Testis (tissue), 5 donors: ENCODE data around the gene SLC15A1. TPM values are rescaled to one million over a fixed set of nuclear protein-coding genes. Genes with fewer than 3 reads are reported as not detected.
A peak's percentile ranks its signal among the peaks of the same experiment; 100 is the strongest.

Experiments
- DNase-seq: peaks from one replicate; pipeline ENCODE4 v3.0.0-alpha.2; 2019
- H3K27ac ChIP-seq, 2 donors: fragments of 200-600 bp; sonication (generic); one replicate each; pipeline ENCODE4 v1.5.1; 2019
- H3K27me3 ChIP-seq: fragments of 200-600 bp; sonication (generic); one replicate; pipeline ENCODE4 v1.5.1; 2019
- H3K36me3 ChIP-seq: fragments of 200-600 bp; sonication (generic); one replicate; pipeline ENCODE4 v1.5.1; 2017; ENCODE audit warnings: low read depth; ENCODE audit errors: missing control alignments
- H3K4me1 ChIP-seq: fragments of 200-600 bp; sonication (generic); one replicate; pipeline ENCODE4 v1.5.1; 2019
- H3K4me3 ChIP-seq, 2 donors: fragments of 200-600 bp; sonication (generic); one replicate each; pipeline ENCODE4 v1.5.1; 2017 to 2019
- H3K9me3 ChIP-seq: fragments of 200-600 bp; sonication (generic); one replicate; pipeline ENCODE4 v1.5.1; 2017
- POLR2A ChIP-seq: fragments of 450-650 bp; IDR thresholded peaks from one replicate; pipeline ENCODE4 v1.6.1; 2017; ENCODE audit warnings: antibody characterized with exemption, mild to moderate bottlenecking, moderate library complexity
- WGBS, 2 donors: methylation state at CpG; one replicate each; pipeline ENCODE4 v1.1.5; 2018; 5-methylcytosine and 5-hydroxymethylcytosine counted together
- intact Hi-C: fragments of 100-400 bp; cut with DNase I; formaldehyde crosslinking; loops from one replicate; pipeline ENCODE4 v1.15.1; 2023; ENCODE audit warnings: low total_unique reads
- long read RNA-seq, 2 donors: transcript quantifications; one replicate each; lab custom pipeline, GENCODE V29; 2026
- polyA plus RNA-seq: library from polyadenylated mRNA; stranded (reverse); fragments of 350-450 nt; fragmentation: Illumina TruSeq; extraction: RNeasy Lipid Tissue Mini Kit (QIAGEN cat#74804); gene quantifications from one replicate; pipeline ENCODE4 v1.2.3, GENCODE V29; 2014; ENCODE audit warnings: low read depth, low replicate concordance; ENCODE audit not compliant: insufficient read depth
- total RNA-seq, 2 donors: library from RNA; depleted of rRNA; stranded (reverse); fragments of >200 nt; gene quantifications; one replicate each; pipeline ENCODE4 v1.2.3, GENCODE V29; 2016
- TF ChIP-seq, protein P1 (sequence below), 3 experiments: fragments of 450-650 bp in 2 of 3; fragments of 200-600 bp in 1 of 3; sonication (generic) in 1 of 3; IDR thresholded peaks; one replicate each; pipeline ENCODE4 v1.5.1; 2016 to 2019; ENCODE audit warnings: antibody characterized with exemption in 3 of 3, mild to moderate bottlenecking in 2 of 3, moderate library complexity in 1 of 3

Gene SLC15A1, protein sequence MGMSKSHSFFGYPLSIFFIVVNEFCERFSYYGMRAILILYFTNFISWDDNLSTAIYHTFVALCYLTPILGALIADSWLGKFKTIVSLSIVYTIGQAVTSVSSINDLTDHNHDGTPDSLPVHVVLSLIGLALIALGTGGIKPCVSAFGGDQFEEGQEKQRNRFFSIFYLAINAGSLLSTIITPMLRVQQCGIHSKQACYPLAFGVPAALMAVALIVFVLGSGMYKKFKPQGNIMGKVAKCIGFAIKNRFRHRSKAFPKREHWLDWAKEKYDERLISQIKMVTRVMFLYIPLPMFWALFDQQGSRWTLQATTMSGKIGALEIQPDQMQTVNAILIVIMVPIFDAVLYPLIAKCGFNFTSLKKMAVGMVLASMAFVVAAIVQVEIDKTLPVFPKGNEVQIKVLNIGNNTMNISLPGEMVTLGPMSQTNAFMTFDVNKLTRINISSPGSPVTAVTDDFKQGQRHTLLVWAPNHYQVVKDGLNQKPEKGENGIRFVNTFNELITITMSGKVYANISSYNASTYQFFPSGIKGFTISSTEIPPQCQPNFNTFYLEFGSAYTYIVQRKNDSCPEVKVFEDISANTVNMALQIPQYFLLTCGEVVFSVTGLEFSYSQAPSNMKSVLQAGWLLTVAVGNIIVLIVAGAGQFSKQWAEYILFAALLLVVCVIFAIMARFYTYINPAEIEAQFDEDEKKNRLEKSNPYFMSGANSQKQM
- total RNA-seq: under 1 TPM; 0.37 to 0.47 TPM
- 0.71 TPM for polyA plus RNA-seq
- long read RNA-seq, donor 1: 0 reads
- long read RNA-seq, donor 2: 0 reads

DNA sequence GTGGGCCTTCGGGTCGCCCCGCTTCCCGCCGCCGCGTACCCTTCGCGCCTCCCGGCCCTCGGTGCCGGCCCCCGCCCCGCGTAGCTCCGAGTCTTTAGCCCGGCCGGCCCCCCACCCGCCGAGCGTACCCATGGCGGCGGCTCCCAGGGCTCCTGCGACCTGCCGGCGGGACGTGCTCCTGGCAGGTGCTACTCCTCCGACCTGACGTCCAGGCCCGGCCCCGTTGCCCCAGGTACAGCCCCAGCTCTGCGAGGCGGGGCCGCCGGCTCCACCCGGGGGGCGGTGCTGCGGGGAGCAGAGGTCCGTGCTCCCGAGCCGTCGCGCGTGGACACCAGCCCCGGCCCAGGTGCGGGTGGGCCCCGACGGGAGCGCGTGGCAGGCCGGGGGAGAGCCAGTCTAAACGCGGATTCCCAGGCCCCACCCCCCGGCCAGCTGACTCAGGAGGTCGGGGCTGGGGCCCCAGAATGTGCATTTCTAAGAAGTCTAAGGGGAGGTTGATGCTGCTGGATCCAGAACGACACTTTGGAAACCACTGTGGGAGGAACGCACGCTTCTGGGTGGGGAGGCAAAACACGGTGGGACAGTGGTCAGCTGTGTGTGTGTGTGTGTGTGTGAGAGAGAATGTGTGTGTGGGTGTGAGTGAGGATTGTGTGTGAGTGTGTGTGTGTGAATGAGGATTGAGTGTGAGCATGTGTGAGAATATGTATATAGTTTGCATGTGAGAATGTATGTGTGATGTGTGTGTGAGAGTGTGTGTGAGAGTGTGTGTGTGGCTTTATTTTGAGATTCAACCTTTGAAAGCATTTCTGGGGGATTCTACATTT lies at the start of gene SLC15A1:
TSS of gene SLC15A1 (minus strand) at position 206 of the 824 bp plus-strand sequence. CDS start at position 132, 74 bp downstream.
- no peak for DNase-seq
- H3K4me1 ChIP-seq: no peaks in the 10 kb centered on the region
- TF ChIP-seq, protein P1, sequence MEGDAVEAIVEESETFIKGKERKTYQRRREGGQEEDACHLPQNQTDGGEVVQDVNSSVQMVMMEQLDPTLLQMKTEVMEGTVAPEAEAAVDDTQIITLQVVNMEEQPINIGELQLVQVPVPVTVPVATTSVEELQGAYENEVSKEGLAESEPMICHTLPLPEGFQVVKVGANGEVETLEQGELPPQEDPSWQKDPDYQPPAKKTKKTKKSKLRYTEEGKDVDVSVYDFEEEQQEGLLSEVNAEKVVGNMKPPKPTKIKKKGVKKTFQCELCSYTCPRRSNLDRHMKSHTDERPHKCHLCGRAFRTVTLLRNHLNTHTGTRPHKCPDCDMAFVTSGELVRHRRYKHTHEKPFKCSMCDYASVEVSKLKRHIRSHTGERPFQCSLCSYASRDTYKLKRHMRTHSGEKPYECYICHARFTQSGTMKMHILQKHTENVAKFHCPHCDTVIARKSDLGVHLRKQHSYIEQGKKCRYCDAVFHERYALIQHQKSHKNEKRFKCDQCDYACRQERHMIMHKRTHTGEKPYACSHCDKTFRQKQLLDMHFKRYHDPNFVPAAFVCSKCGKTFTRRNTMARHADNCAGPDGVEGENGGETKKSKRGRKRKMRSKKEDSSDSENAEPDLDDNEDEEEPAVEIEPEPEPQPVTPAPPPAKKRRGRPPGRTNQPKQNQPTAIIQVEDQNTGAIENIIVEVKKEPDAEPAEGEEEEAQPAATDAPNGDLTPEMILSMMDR (IDR thresholded peaks at IDR 0.05): no peak
- no peak for TF ChIP-seq POLR2A
- peak within 1 kb of the TSS; percentile 26 to 37 for H3K4me3 ChIP-seq
- no peaks in the 10 kb centered on the region for H3K36me3 ChIP-seq
- H3K9me3 ChIP-seq: no peaks in the 10 kb centered on the region
- no peak within 1 kb of the TSS for H3K27ac ChIP-seq
- WGBS, 2 donors: 15 to 27% methylated on average over 8 to 26 of the region's 59 CpGs
- intact Hi-C loops: no loop called here
- H3K27me3 ChIP-seq: no peaks in the 10 kb centered on the region

DNA sequence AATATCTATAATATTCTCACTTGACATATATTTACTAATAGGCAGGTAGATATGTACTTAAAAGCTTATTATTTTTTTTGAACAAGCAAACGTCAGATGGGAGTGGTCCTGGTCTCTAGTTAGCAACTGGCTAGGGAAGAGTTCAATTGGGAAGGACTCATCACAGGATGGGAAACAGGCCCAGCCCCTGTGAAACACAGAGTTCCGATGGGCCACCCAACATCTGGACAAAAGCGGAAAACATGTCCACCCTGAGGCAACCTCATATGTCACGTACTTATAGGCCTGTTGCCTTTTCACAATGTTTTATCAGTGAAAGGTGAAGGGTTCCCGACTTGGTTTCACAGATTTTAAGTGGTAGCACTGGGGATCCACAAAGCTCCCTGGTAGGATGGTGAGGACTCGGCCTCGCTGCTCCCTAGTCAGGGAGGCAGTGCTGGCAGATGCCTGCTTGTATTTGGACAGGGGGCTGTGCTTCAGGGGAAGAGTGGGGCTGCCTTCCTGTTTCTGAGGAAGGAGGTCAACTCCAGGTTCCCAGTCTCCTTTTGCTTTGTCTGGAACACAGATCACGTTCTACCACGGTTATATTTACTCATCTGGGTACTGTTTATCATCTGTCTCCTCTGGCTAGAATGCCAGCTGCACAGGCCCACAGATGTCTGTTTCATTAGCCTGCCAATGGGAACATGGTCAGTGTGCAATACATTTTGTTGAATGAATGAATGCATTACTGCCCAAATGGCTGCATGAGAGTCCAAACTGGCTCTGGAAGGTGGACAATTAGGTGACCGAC lies 49.4 kb upstream of the SLC15A1 start:
- 85 to 87% methylated on average over 9 to 10 of the region's 10 CpGs for WGBS, 2 donors
- no peak overlapping the region for H3K27ac ChIP-seq
- intact Hi-C loops: no loop called here
- no peaks in the 10 kb centered on the region for H3K9me3 ChIP-seq
- H3K4me3 ChIP-seq: no peak overlapping the region
- no peak for DNase-seq
- H3K27me3 ChIP-seq: no peaks in the 10 kb centered on the region
- H3K4me1 ChIP-seq: no peaks in the 10 kb centered on the region
- TF ChIP-seq, protein P1 (IDR thresholded peaks at IDR 0.05): no peak
- TF ChIP-seq POLR2A: no peak
- no peaks in the 10 kb centered on the region for H3K36me3 ChIP-seq

DNA sequence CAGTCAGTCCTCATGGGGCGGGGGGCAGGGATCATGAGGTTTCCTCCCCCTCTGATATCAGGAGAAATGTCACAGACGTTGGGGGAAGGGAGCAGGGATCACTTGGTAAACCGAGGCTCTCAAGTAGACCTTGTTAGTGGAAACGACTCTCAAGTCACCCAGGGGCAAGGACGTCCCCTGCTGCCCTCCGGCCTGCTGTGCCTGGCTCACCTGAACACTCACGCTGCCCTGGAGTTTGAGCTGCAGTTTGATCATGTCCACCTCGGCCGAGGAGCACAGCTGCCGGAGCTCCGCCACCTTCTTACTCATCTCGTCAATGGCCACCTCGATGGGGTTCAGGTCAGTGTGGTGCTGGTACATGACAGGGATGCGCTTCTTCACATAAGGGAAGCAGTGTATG lies 47.6 kb upstream of the SLC15A1 start:
- WGBS, 2 donors: 93 to 94% methylated on average over 14 of the region's 14 CpGs
- Histone ChIP-seq H3K27me3 (no peaks in the 10 kb centered on the region), H3K36me3 (no peaks in the 10 kb centered on the region), H3K4me1 (no peaks in the 10 kb centered on the region), H3K9me3 (no peaks in the 10 kb centered on the region), H3K27ac (no peak overlapping the region), H3K4me3 (no peak overlapping the region)
- TF ChIP-seq, protein P1 (IDR thresholded peaks at IDR 0.05): no peak
- TF ChIP-seq POLR2A: no peak
- DNase-seq: no peak
- intact Hi-C loops: no loop called here
